ACC112 (cell line): ENCODE measurements around the gene PGC.

ENCODE experiments used
- H2AFZ ChIP-seq: fragments of 200-600 bp; sonication (generic); one replicate; pipeline ENCODE4 v1.6.0; 2017; ENCODE audit warnings: antibody characterized with exemption, low read length; ENCODE audit not compliant: unreplicated experiment
- H3K27ac ChIP-seq: fragments of 200-600 bp; sonication (generic); 2 replicates; pipeline ENCODE4 v1.5.1; 2014; ENCODE audit warnings: low read depth, mild to moderate bottlenecking, antibody characterized with exemption, low read length, moderate library complexity
- H3K27me3 ChIP-seq: fragments of 200-600 bp; sonication (generic); 2 replicates; pipeline ENCODE4 v1.6.1; 2014; ENCODE audit warnings: mild to moderate bottlenecking, antibody characterized with exemption, low read length, moderate library complexity, mixed read lengths; ENCODE audit not compliant: insufficient read depth
- H3K36me3 ChIP-seq: fragments of 200-600 bp; sonication (generic); 2 replicates; pipeline ENCODE4 v1.6.1; 2016; ENCODE audit warnings: mild to moderate bottlenecking, antibody characterized with exemption, low read length, moderate library complexity, mixed read lengths; ENCODE audit not compliant: insufficient read depth
- H3K4me1 ChIP-seq: fragments of 200-600 bp; sonication (generic); one replicate; pipeline ENCODE4 v1.6.1; 2016; ENCODE audit warnings: low read length, mixed read lengths; ENCODE audit not compliant: insufficient read depth, unreplicated experiment, control insufficient read depth
- H3K4me3 ChIP-seq: fragments of 200-600 bp; sonication (generic); 2 replicates; pipeline ENCODE4 v1.5.1; 2014; ENCODE audit warnings: mild to moderate bottlenecking, low read depth, low read length
- H3K79me2 ChIP-seq: fragments of 200-600 bp; sonication (generic); one replicate; pipeline ENCODE4 v1.6.0; 2016; ENCODE audit warnings: low read length; ENCODE audit not compliant: control insufficient read depth, unreplicated experiment, insufficient read depth

PGC gene

DNA sequence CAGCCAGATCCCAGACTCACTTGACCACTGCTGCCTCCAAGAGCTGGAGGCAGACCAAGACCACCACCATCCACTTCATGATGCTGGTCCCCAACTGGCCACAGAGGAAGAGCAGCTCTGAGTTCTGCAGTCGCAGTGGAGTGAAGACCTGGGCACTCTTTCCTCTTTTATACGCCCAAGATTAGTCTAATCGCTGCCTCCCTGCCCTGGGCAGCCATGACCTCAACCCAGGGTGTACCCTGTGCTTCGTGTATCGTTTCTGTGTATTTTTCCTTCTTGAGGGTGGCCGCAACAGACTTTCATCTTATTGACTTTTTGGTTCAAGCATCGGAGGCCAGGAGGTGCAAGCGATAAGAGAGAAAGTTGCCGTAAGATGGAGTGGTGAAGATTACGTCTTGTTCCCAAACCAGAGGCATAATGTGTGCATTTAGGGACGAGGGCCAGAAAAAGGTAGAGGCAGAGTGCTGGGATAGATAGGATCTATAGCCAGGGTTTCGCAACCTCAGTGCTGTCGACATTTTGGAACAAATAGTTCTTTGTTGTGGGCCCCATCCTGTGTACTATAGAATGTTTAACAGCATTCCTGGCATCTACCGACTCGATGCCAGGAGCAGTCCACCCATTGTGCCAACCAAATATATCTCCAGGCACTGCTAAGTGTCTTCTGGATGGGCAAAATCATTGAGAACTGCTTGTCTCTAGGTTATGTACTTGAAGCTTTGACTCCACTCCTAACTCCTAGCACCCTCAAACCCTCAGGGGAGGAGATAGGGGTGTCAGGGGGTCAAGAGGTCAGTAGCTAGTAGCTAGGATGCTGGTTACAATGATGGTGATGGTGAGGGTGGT, at the start of gene PGC:
Gene PGC, minus strand, starts transcription at position 142 of the 846 bp plus-strand sequence. Its CDS starts 63 bp downstream, at position 79.
- H3K27me3 ChIP-seq = no peaks in the 10 kb centered on the region
- peaks cover 4% of the 10 kb centered on the region for H3K4me1 ChIP-seq
- no peak within 1 kb of the TSS for H3K4me3 ChIP-seq
- H3K36me3 ChIP-seq = no peaks in the 10 kb centered on the region
- no peak within 1 kb of the TSS for H3K27ac ChIP-seq
- no peak within 1 kb of the TSS for H2AFZ ChIP-seq
- no peaks in the 10 kb centered on the region for H3K79me2 ChIP-seq

DNA sequence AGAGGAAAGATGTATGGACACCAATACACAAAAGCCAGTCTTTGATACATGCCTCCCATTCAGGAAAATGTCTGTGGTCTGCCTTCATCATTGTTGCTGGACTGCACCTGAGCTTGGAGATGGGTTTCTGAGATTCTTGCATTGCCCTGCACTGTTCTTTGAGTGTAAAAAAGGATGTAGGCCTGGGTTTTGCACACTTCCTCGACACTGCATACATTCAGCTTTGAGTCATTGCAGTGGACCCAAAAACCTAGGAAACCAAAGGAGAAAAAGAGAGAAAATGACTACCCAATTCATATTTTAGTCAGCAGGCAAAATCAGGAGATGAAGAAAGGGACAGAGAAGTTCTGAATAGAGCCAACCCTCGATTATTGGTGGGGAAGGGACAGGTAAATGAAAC, 49.3 kb upstream of the PGC start:
- Histone ChIP-seq H3K4me3 (no peak overlapping the region), H2AFZ (no peak overlapping the region), H3K27ac (no peak overlapping the region), H3K79me2 (no peaks in the 10 kb centered on the region), H3K36me3 (peaks cover 4% of the 10 kb centered on the region; the same call in 1 of the 2 replicates), H3K4me1 (peaks cover 8% of the 10 kb centered on the region), H3K27me3 (no peaks in the 10 kb centered on the region)

DNA sequence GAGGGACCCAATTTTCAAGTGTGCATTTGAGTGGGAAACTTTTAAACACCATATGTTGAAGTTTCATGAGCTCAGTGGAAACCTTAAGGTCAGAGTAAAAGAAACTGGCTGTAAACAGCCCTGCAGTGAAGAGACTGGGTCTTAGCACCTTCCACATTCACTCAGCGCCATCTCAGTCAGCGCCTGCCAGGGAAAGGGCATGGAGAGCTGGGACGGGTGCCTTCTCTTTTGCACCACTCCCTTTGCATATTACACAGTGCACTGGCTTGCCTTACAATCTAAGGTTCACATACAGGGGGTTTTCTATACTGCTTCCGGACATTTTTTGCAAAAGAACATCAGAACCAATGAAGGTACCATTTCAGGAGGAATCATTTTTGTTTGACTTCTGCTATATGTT, 44.8 kb upstream of the PGC start:
- Histone ChIP-seq H3K36me3 (peaks cover 25% of the 10 kb centered on the region), H3K4me3 (no peak overlapping the region), H2AFZ (no peak overlapping the region), H3K27ac (no peak overlapping the region), H3K79me2 (peaks cover 22% of the 10 kb centered on the region), H3K4me1 (peaks cover 12% of the 10 kb centered on the region), H3K27me3 (no peaks in the 10 kb centered on the region)

- H3K4me1 ChIP-seq = peaks cover 12% of the 10 kb centered on the region
- H2AFZ ChIP-seq = no peak overlapping the region
- H3K36me3 ChIP-seq = peaks cover 25% of the 10 kb centered on the region
- no peak overlapping the region for H3K4me3 ChIP-seq
- H3K27ac ChIP-seq = no peak overlapping the region
- no peaks in the 10 kb centered on the region for H3K27me3 ChIP-seq
- peaks cover 22% of the 10 kb centered on the region for H3K79me2 ChIP-seq
Observed at GRCh38 chr6:41791305-41791704, 44.1 kb upstream of the PGC start.

- H3K79me2 ChIP-seq = peaks cover 22% of the 10 kb centered on the region
- no peak overlapping the region for H3K27ac ChIP-seq
- no peaks in the 10 kb centered on the region for H3K27me3 ChIP-seq
- no peak overlapping the region for H3K4me3 ChIP-seq
- no peak overlapping the region for H2AFZ ChIP-seq
- H3K4me1 ChIP-seq = peaks cover 18% of the 10 kb centered on the region
- peaks cover 25% of the 10 kb centered on the region for H3K36me3 ChIP-seq
Observed at GRCh38 chr6:41790045-41790444, 42.8 kb upstream of the PGC start.

GRCh38 chr6:41789390-41789724, 42.2 kb upstream of the PGC start:
- peaks cover 25% of the 10 kb centered on the region for H3K36me3 ChIP-seq
- peaks cover 22% of the 10 kb centered on the region for H3K79me2 ChIP-seq
- H3K4me1 ChIP-seq = peaks cover 18% of the 10 kb centered on the region
- H3K27ac ChIP-seq = no peak overlapping the region
- H2AFZ ChIP-seq = no peak overlapping the region
- no peaks in the 10 kb centered on the region for H3K27me3 ChIP-seq
- 0 out of 2 replicates have a peak overlapping the region, but pooled peaks have one; percentile 94 for H3K4me3 ChIP-seq

- H3K4me1 ChIP-seq = peaks cover 18% of the 10 kb centered on the region
- H3K79me2 ChIP-seq = peaks cover 22% of the 10 kb centered on the region
- peak within 1 kb of the TSS; percentile 94 for H3K4me3 ChIP-seq
- peak within 1 kb of the TSS; percentile 86 for H2AFZ ChIP-seq
- peaks cover 25% of the 10 kb centered on the region for H3K36me3 ChIP-seq
- H3K27ac ChIP-seq = peak within 1 kb of the TSS; percentile 84
- no peaks in the 10 kb centered on the region for H3K27me3 ChIP-seq
Observed at GRCh38 chr6:41787219-41787917, 40.2 kb upstream of the PGC start, which contains the start of gene TOMM6. Gene TOMM6 (plus strand): TSS chr6:41787694. CDS start chr6:41787698, 4 bp downstream.

- H2AFZ ChIP-seq = peak overlapping the region; percentile 86
Observed at GRCh38 chr6:41786451-41787218, 39.4 kb upstream of the PGC start.

GRCh38 chr6:41785689-41786450, 38.7 kb upstream of the PGC start:
- Histone ChIP-seq H3K4me3 (peak overlapping the region; percentile 94), H2AFZ (peak overlapping the region; percentile 19), H3K27ac (no peak overlapping the region), H3K36me3 (peaks cover 20% of the 10 kb centered on the region), H3K79me2 (peaks cover 22% of the 10 kb centered on the region), H3K27me3 (no peaks in the 10 kb centered on the region), H3K4me1 (peaks cover 23% of the 10 kb centered on the region)

More at GRCh38 chr6:41786451-41787218, 39.4 kb upstream of the PGC start:
- H3K4me1 ChIP-seq = peaks cover 16% of the 10 kb centered on the region
- H3K27me3 ChIP-seq = no peaks in the 10 kb centered on the region
- H3K27ac ChIP-seq = peak overlapping the region; percentile 64
- H3K79me2 ChIP-seq = peaks cover 22% of the 10 kb centered on the region
- peaks cover 21% of the 10 kb centered on the region for H3K36me3 ChIP-seq
- H3K4me3 ChIP-seq = peak overlapping the region; percentile 94

- no peak overlapping the region for H3K4me3 ChIP-seq
- peaks cover 14% of the 10 kb centered on the region for H3K36me3 ChIP-seq
- H3K27me3 ChIP-seq = no peaks in the 10 kb centered on the region
- H3K4me1 ChIP-seq = peaks cover 23% of the 10 kb centered on the region
- H2AFZ ChIP-seq = no peak overlapping the region
- H3K27ac ChIP-seq = no peak overlapping the region
- peaks cover 22% of the 10 kb centered on the region for H3K79me2 ChIP-seq
Observed at GRCh38 chr6:41785254-41785653, 38.1 kb upstream of the PGC start.
